ENCODE measurements around the gene ADCYAP1R1. TPM values are rescaled to one million over a fixed set of nuclear protein-coding genes. Genes with fewer than 3 reads are reported as not detected.

Gene ADCYAP1R1
- total RNA-seq, 1 donor from 2014 or later = 0.39 TPM

DNA sequence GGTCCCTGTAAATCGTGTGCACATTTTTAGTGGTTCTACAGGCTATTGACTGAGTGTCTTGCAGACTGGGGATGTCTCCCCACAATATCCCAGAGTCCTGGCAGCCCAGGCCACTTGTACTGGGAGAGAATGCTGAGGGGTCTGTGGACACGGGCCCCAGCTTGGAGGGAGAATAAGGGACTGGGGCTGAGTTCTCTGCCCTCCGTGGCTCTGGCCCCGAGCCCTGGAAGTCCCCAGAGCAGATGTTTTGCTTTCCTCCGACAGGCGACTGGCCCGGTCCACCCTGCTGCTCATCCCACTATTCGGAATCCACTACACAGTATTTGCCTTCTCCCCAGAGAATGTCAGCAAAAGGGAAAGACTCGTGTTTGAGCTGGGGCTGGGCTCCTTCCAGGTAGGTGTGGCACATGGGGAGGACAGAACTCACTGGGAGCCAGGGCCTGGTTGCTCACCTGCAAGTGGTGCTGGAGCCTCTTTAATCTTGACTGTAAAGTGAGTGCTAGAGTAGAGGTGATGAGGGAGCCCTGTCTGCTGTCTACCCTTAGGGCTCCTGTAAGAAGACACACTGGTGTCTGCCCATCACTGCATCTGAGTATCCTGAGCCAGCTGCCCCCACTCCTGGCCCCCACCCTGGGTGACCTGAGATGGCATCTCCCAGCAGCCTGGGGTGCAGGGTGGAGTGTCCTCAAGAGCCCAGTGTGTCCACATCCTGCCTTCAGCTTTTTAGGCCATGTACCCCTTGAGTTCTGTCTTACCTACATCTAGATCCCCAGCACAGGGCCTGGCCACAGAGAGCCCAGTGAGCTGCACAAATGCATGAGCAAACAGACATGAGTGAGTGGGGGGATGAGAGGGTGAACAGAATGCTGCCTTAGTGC, 51.1 kb downstream of the ADCYAP1R1 start:
- no peak overlapping the region for H3K4me3 ChIP-seq
- Mint-ChIP-seq H3K27me3 (ENCODE audit: insufficient read depth, low read depth) (peaks cover 11% of the 10 kb centered on the region), H3K4me1 (no peaks in the 10 kb centered on the region), H3K4me3 (no peak overlapping the region), H3K27ac (peak overlapping the region; percentile 66), H3K36me3 (peaks cover 13% of the 10 kb centered on the region), H3K9me3 (no peaks in the 10 kb centered on the region)
- H3K4me2 ChIP-seq = no peak overlapping the region
- no peak overlapping the region for H2AFZ ChIP-seq (replicated peaks)
- no peaks in the 10 kb centered on the region for H3F3A ChIP-seq (ENCODE audit: low read depth)
- H3K36me3 ChIP-seq = no peaks in the 10 kb centered on the region
- H3K79me2 ChIP-seq (ENCODE audit: low read depth) = no peaks in the 10 kb centered on the region
- H3K9me3 ChIP-seq (ENCODE audit: low read depth) = no peaks in the 10 kb centered on the region
- TF ChIP-seq EZH2phosphoT487 (IDR thresholded peaks at IDR 0.05) = no peak
- TF ChIP-seq EZH2 (IDR thresholded peaks at IDR 0.05) = no peak
- TF ChIP-seq, protein P1, sequence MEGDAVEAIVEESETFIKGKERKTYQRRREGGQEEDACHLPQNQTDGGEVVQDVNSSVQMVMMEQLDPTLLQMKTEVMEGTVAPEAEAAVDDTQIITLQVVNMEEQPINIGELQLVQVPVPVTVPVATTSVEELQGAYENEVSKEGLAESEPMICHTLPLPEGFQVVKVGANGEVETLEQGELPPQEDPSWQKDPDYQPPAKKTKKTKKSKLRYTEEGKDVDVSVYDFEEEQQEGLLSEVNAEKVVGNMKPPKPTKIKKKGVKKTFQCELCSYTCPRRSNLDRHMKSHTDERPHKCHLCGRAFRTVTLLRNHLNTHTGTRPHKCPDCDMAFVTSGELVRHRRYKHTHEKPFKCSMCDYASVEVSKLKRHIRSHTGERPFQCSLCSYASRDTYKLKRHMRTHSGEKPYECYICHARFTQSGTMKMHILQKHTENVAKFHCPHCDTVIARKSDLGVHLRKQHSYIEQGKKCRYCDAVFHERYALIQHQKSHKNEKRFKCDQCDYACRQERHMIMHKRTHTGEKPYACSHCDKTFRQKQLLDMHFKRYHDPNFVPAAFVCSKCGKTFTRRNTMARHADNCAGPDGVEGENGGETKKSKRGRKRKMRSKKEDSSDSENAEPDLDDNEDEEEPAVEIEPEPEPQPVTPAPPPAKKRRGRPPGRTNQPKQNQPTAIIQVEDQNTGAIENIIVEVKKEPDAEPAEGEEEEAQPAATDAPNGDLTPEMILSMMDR (IDR thresholded peaks at IDR 0.05) = no peak
- no peak for DNase-seq (ENCODE audit: low spot score)
- no peaks in the 10 kb centered on the region for H3K4me1 ChIP-seq
- no peaks in the 10 kb centered on the region for H3K27me3 ChIP-seq
- H3K9ac ChIP-seq = no peak overlapping the region
- no peak overlapping the region for H3K27ac ChIP-seq
- H4K20me1 ChIP-seq (ENCODE audit: low read depth) = no peaks in the 10 kb centered on the region

DNA sequence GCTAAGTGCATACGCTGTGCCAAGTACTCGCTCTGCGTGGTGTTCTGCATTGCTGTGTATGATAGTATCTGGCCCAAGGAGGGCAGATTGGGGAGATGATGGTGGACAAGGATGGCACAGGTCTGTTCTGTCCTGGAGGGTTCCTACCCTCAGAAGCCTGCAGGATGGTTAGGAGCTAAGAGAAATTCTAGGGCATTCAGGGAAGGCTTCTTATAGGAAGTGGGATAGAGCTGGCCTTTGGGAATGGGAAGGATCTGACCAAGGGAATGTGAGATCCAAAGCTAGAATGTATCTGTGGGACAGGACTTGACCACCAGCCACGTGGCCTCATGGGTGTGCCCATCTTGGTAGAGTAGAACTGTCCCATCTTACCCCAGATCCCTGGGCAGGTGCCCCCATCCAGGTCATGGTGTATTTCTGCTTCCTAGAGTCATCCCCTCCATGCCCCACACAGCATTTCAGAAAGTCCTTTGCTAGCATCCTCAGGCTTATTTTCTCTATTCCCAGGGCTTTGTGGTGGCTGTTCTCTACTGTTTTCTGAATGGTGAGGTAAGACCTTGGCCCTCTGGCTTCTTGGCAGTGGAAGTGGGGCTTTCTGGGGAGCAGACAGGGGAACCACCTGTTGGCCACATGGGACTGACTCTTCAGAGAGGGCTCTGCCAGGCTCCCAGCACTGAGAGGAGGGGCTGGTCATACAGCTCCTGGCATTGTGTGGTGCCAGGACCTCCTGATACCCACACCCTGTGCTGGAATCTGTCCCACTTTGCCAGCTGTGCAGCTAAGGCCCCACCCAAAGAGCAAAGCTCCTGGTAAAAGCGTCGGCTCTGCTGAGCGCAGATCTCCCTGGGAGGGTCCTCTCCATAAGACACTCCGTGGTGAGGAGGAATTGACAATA, 52.5 kb downstream of the ADCYAP1R1 start:
- H3K9me3 Mint-ChIP-seq = no peaks in the 10 kb centered on the region
- peaks cover 17% of the 10 kb centered on the region for H3K27me3 Mint-ChIP-seq (ENCODE audit: insufficient read depth, low read depth)
- DNase-seq (ENCODE audit: low spot score) = no peak

DNA sequence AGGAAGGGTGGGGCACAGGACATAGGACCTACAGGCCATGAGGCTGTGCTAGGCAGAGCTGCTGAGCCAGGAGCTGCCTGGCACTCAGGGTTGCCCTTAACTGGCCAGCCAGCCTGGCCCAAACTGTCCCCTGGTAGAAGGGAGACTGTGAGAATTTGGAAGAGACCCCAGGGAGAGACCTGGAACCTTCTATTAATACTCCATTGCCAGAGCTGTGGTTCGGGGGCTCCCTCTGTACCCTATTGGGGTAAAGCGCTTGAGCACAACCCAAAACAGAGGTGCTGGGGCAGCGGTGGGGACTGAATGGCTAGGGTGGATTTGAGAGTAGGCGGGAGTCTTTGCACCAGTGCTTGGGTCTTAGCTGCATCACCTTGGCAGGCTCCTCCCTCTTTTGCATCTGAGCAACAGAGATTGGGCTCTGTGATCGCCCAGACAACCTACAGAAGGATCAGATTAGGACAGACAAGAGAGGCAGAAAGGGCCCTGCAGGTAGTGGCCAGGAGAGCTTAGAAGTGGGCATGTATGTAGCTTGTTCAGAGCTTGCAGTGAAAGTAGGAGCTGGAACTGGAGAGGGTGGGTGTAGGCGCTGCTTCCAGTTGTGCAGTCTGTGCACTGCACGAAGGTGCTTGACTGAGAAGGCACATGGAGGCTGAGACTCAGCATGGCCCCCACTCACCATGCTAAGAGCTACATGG, 53.3 kb downstream of the ADCYAP1R1 start:
- Mint-ChIP-seq H3K36me3 (peaks cover 9% of the 10 kb centered on the region), H3K4me3 (no peak overlapping the region), H3K4me1 (no peaks in the 10 kb centered on the region), H3K27ac (peak overlapping the region; percentile 64), H3K9me3 (no peaks in the 10 kb centered on the region), H3K27me3 (ENCODE audit: insufficient read depth, low read depth) (peaks cover 15% of the 10 kb centered on the region)
- Histone ChIP-seq H3F3A (ENCODE audit: low read depth) (no peaks in the 10 kb centered on the region), H3K9ac (no peak overlapping the region), H3K36me3 (no peaks in the 10 kb centered on the region), H2AFZ (replicated peaks) (no peak overlapping the region), H3K4me1 (no peaks in the 10 kb centered on the region), H3K79me2 (ENCODE audit: low read depth) (no peaks in the 10 kb centered on the region), H3K27me3 (no peaks in the 10 kb centered on the region), H3K4me3 (no peak overlapping the region), H3K9me3 (ENCODE audit: low read depth) (no peaks in the 10 kb centered on the region), H4K20me1 (ENCODE audit: low read depth) (no peaks in the 10 kb centered on the region), H3K27ac (no peak overlapping the region), H3K4me2 (no peak overlapping the region)
- TF ChIP-seq EZH2phosphoT487 (IDR thresholded peaks at IDR 0.05) (no peak), EZH2 (IDR thresholded peaks at IDR 0.05) (no peak)
- TF ChIP-seq, protein P1 (IDR thresholded peaks at IDR 0.05) = no peak
- DNase-seq (ENCODE audit: low spot score) = no peak

More for the DNA sequence above, 52.5 kb downstream of the ADCYAP1R1 start:
- H3F3A ChIP-seq (ENCODE audit: low read depth) = no peaks in the 10 kb centered on the region
- no peaks in the 10 kb centered on the region for H4K20me1 ChIP-seq (ENCODE audit: low read depth)
- no peak overlapping the region for H3K4me3 Mint-ChIP-seq
- TF ChIP-seq EZH2 (IDR thresholded peaks at IDR 0.05) (no peak), EZH2phosphoT487 (IDR thresholded peaks at IDR 0.05) (no peak)
- TF ChIP-seq, protein P1 (IDR thresholded peaks at IDR 0.05) = no peak
- H3K9me3 ChIP-seq (ENCODE audit: low read depth) = no peaks in the 10 kb centered on the region
- H3K4me3 ChIP-seq = no peak overlapping the region
- no peak overlapping the region for H3K27ac ChIP-seq
- H3K27me3 ChIP-seq = no peaks in the 10 kb centered on the region
- no peaks in the 10 kb centered on the region for H3K4me1 ChIP-seq
- no peak overlapping the region for H2AFZ ChIP-seq (replicated peaks)
- no peak overlapping the region for H3K27ac Mint-ChIP-seq
- H3K4me1 Mint-ChIP-seq = no peaks in the 10 kb centered on the region
- no peak overlapping the region for H3K9ac ChIP-seq
- H3K36me3 ChIP-seq = no peaks in the 10 kb centered on the region
- H3K79me2 ChIP-seq (ENCODE audit: low read depth) = no peaks in the 10 kb centered on the region
- H3K4me2 ChIP-seq = no peak overlapping the region
- H3K36me3 Mint-ChIP-seq = peaks cover 11% of the 10 kb centered on the region
